ENCODE data around the gene SCGB2B2.
"Not testable (repeated sequence)": the region's sequence is repeated elsewhere in the genome, so short reads cannot be mapped to it uniquely, and the experiment has no call there.

Gene SCGB2B2

GRCh38 chr19:34669305-34669704 lies 7.7 kb downstream of the SCGB2B2 start:
- in situ Hi-C loops (cut with MboI; ENCODE audit: low sequenced_read_pairs) = no loop called here

GRCh38 chr19:34668690-34669089 lies 8.3 kb downstream of the SCGB2B2 start:
- in situ Hi-C loops (cut with MboI; ENCODE audit: low sequenced_read_pairs) = not testable (repeated sequence)

- in situ Hi-C loops (cut with MboI; ENCODE audit: low sequenced_read_pairs) = not testable (repeated sequence)
Observed at GRCh38 chr19:34668077-34668689, 8.8 kb downstream of the SCGB2B2 start.

GRCh38 chr19:34667349-34668076 lies 9.4 kb downstream of the SCGB2B2 start:
- in situ Hi-C loops (cut with MboI; ENCODE audit: low sequenced_read_pairs) = no loop called here

GRCh38 chr19:34666958-34667265 lies 10.0 kb downstream of the SCGB2B2 start:
- in situ Hi-C loops (cut with MboI; ENCODE audit: low sequenced_read_pairs) = no loop called here

GRCh38 chr19:34666200-34666957 lies 10.6 kb downstream of the SCGB2B2 start:
- in situ Hi-C loops (cut with MboI; ENCODE audit: low sequenced_read_pairs) = no loop called here

GRCh38 chr19:34665275-34665674 lies 11.7 kb downstream of the SCGB2B2 start:
- in situ Hi-C loops (cut with MboI; ENCODE audit: low sequenced_read_pairs) = not testable (repeated sequence)

- in situ Hi-C loops (cut with MboI; ENCODE audit: low sequenced_read_pairs) = no loop called here
Observed at GRCh38 chr19:34664870-34665269, 12.1 kb downstream of the SCGB2B2 start.

GRCh38 chr19:34664168-34664567 lies 12.8 kb downstream of the SCGB2B2 start:
- in situ Hi-C loops (cut with MboI; ENCODE audit: low sequenced_read_pairs) = no loop called here

GRCh38 chr19:34662919-34663318 lies 14.0 kb downstream of the SCGB2B2 start:
- in situ Hi-C loops (cut with MboI; ENCODE audit: low sequenced_read_pairs) = no loop called here

GRCh38 chr19:34661357-34661756 lies 15.6 kb downstream of the SCGB2B2 start:
- in situ Hi-C loops (cut with MboI; ENCODE audit: low sequenced_read_pairs) = no loop called here

- in situ Hi-C loops (cut with MboI; ENCODE audit: low sequenced_read_pairs) = no loop called here
Observed at GRCh38 chr19:34655651-34656050, 21.3 kb downstream of the SCGB2B2 start.

- in situ Hi-C loops (cut with MboI; ENCODE audit: low sequenced_read_pairs) = no loop called here
Observed at GRCh38 chr19:34654796-34655195, 22.2 kb downstream of the SCGB2B2 start.

- in situ Hi-C loops (cut with MboI; ENCODE audit: low sequenced_read_pairs) = no loop called here
Observed at GRCh38 chr19:34651747-34652146, 25.2 kb downstream of the SCGB2B2 start.

- in situ Hi-C loops (cut with MboI; ENCODE audit: low sequenced_read_pairs) = no loop called here
Observed at GRCh38 chr19:34649886-34650543, 26.9 kb downstream of the SCGB2B2 start.

- in situ Hi-C loops (cut with MboI; ENCODE audit: low sequenced_read_pairs) = no loop called here
Observed at GRCh38 chr19:34645551-34645950, 31.4 kb downstream of the SCGB2B2 start.

GRCh38 chr19:34644991-34645461 lies 31.9 kb downstream of the SCGB2B2 start:
- in situ Hi-C loops (cut with MboI; ENCODE audit: low sequenced_read_pairs) = no loop called here

GRCh38 chr19:34642241-34642640 lies 34.7 kb downstream of the SCGB2B2 start:
- in situ Hi-C loops (cut with MboI; ENCODE audit: low sequenced_read_pairs) = no loop called here

GRCh38 chr19:34639491-34640085 lies 37.4 kb downstream of the SCGB2B2 start:
- in situ Hi-C loops (cut with MboI; ENCODE audit: low sequenced_read_pairs) = no loop called here

- in situ Hi-C loops (cut with MboI; ENCODE audit: low sequenced_read_pairs) = no loop called here
Observed at GRCh38 chr19:34633802-34634201, 43.2 kb downstream of the SCGB2B2 start.

All from HL-60/S4 treated with phorbol 12-myristate 13-acetate at 8.2 ng/mL for 4 days and 3 days (cell line).